ENCODE measurements around the gene PDE11A.
"Not testable (repeated sequence)": the region's sequence is repeated elsewhere in the genome, so short reads cannot be mapped to it uniquely, and the experiment has no call there.

GRCh38 chr2:177944530-177944929 lies 128.0 kb downstream of the PDE11A start:
- TF ChIP-seq CTCF (IDR thresholded peaks at IDR 0.05; ENCODE audit: low read depth, low read length, missing input control); REST (IDR thresholded peaks at IDR 0.05); HNF4G (IDR thresholded peaks at IDR 0.05); MAX (IDR thresholded peaks at IDR 0.05); TAF1 (conservative IDR thresholded peaks at IDR 0.05); EGR1 (IDR thresholded peaks at IDR 0.05; ENCODE audit: low read depth in 2 of 2): not testable (repeated sequence)
